Esophagus squamous epithelium (tissue), 5 donors: ENCODE data around the gene RHOD. TPM values are rescaled to one million over a fixed set of nuclear protein-coding genes. Genes with fewer than 3 reads are reported as not detected.

Source experiments
- DNase-seq: peaks from one replicate; lab custom pipeline; 2025; lab: John Stamatoyannopoulos, UW
- H3K27ac ChIP-seq, 4 donors: fragments of 200-600 bp; sonication (generic); one replicate each; pipeline ENCODE4 v1.5.1; 2016 to 2019; ENCODE audit warnings: mild to moderate bottlenecking in 1 of 4
- H3K27me3 ChIP-seq, 4 donors: fragments of 200-600 bp; sonication (generic); 1 replicate in 3 of 4; 2 replicates in 1 of 4; pipeline versions ENCODE4 v1.5.1 to v1.6.0; 2017 to 2021; ENCODE audit warnings: antibody characterized with exemption in 1 of 4
- H3K36me3 ChIP-seq, 3 donors: fragments of 200-600 bp; sonication (generic); one replicate each; pipeline ENCODE4 v1.5.1; 2016 to 2019
- H3K4me1 ChIP-seq, 3 donors: fragments of 200-600 bp; sonication (generic); one replicate each; pipeline ENCODE4 v1.5.1; 2017 to 2019
- H3K4me3 ChIP-seq, 4 donors: fragments of 200-600 bp; sonication (generic); 1 replicate in 3 of 4; 2 replicates in 1 of 4; pipeline ENCODE4 v1.5.1; 2016 to 2019; ENCODE audit warnings: mild to moderate bottlenecking in 2 of 4, moderate library complexity in 1 of 4
- H3K9me3 ChIP-seq, 3 donors: fragments of 200-600 bp; sonication (generic); one replicate each; pipeline ENCODE4 v1.5.1; 2016 to 2019
- CTCF ChIP-seq, 6 experiments: fragments of 450-650 bp in 4 of 6; fragments of 200-600 bp in 2 of 6; sonication (generic) in 2 of 6; IDR thresholded peaks; one replicate each; pipeline ENCODE4 v1.5.1; 2016 to 2019; ENCODE audit warnings: antibody characterized with exemption in 6 of 6, mild to moderate bottlenecking in 4 of 6, moderate library complexity in 4 of 6
- POLR2A ChIP-seq, 4 donors: fragments of 450-650 bp; IDR thresholded peaks; one replicate each; pipeline ENCODE4 v1.6.1; 2017; ENCODE audit warnings: antibody characterized with exemption in 4 of 4, mild to moderate bottlenecking in 4 of 4, moderate library complexity in 3 of 4
- WGBS, 2 donors: methylation state at CpG; one replicate each; pipeline ENCODE4 v1.1.5; 2018; 5-methylcytosine and 5-hydroxymethylcytosine counted together
- intact Hi-C: fragments of 100-400 bp; cut with DNase I; formaldehyde crosslinking; loops from one replicate; pipeline ENCODE4 v1.15.0; 2022
- total RNA-seq, 4 donors: library from RNA; depleted of rRNA; stranded (reverse); fragments of >200 nt; gene quantifications; one replicate each; pipeline ENCODE4 v1.1.0, GENCODE V29; 2016
- donor health status: DM: yes; HTN: yes; CAD: no.

Gene RHOD
- total RNA-seq, 4 donors from 2014 or later: 122 to 219 (median 169) TPM

GRCh38 chr11:67118181-67118766 is 61.6 kb downstream of the RHOD start:
- no CpG with 5 or more reads among the region's 59 CpGs for WGBS, 2 donors
- Histone ChIP-seq H3K27me3 (no peaks in the 10 kb centered on the region), H3K9me3 (no peaks in the 10 kb centered on the region), H3K4me3 (peak overlapping the region; percentile 55 to 96 (median 88)), H3K36me3 (peaks cover 0 to 10% (median 0%) of the 10 kb centered on the region in 3 donors), H3K4me1 (peaks cover 0 to 39% (median 9%) of the 10 kb centered on the region in 3 donors), H3K27ac (peak overlapping the region; percentile 94 to 100 (median 98))
- DNase-seq: no peak
- TF ChIP-seq CTCF (IDR thresholded peaks at IDR 0.05) (peak in 1 of 6 experiments; percentile 7), POLR2A (IDR thresholded peaks at IDR 0.05) (peak in 1 of 4 donors; percentile 5)
- intact Hi-C loops: no loop called here

GRCh38 chr11:67118801-67119584 is 62.3 kb downstream of the RHOD start, which contains the start of gene KDM2A:
Gene KDM2A, plus strand, starts transcription at chr11:67119263. Its CDS starts 2,054 bp downstream, at chr11:67121317.
- no peaks in the 10 kb centered on the region for H3K27me3 ChIP-seq
- peak; percentile 96 for DNase-seq
- WGBS, 2 donors: 1% methylated on average over 16 of the region's 97 CpGs; no CpG with 5 or more reads in 1 of the 2 donors
- TF ChIP-seq POLR2A (IDR thresholded peaks at IDR 0.05) (peak in 1 of 4 donors; percentile 80), CTCF (IDR thresholded peaks at IDR 0.05) (peak in 1 of 6 experiments; percentile 43)
- intact Hi-C loops: no loop called here
- H3K4me3 ChIP-seq: peak within 1 kb of the TSS; percentile 72 to 96 (median 88)
- H3K36me3 ChIP-seq: peaks cover 0 to 17% (median 0%) of the 10 kb centered on the region in 3 donors
- H3K27ac ChIP-seq: peak within 1 kb of the TSS; percentile 97 to 100 (median 100)
- no peaks in the 10 kb centered on the region for H3K9me3 ChIP-seq
- peaks cover 0 to 43% (median 9%) of the 10 kb centered on the region in 3 donors for H3K4me1 ChIP-seq

- DNase-seq: no peak
- Histone ChIP-seq H3K36me3 (peaks cover 0 to 25% (median 0%) of the 10 kb centered on the region in 3 donors), H3K9me3 (no peaks in the 10 kb centered on the region), H3K4me3 (peak overlapping the region; percentile 72 to 96 (median 88)), H3K27me3 (no peaks in the 10 kb centered on the region), H3K27ac (peak overlapping the region; percentile 97 to 100 (median 100)), H3K4me1 (peaks cover 0 to 47% (median 9%) of the 10 kb centered on the region in 3 donors)
- 0% methylated on average over 19 to 20 of the region's 61 CpGs for WGBS, 2 donors
- TF ChIP-seq CTCF (IDR thresholded peaks at IDR 0.05): no peak
- TF ChIP-seq POLR2A (IDR thresholded peaks at IDR 0.05): no peak
- intact Hi-C loops: no loop called here
Measured at GRCh38 chr11:67119585-67120391, 63.1 kb downstream of the RHOD start.

GRCh38 chr11:67120456-67120855 is 63.8 kb downstream of the RHOD start:
- no peaks in the 10 kb centered on the region for H3K27me3 ChIP-seq
- intact Hi-C loops: no loop called here
- DNase-seq: no peak
- peaks cover 0 to 32% (median 0%) of the 10 kb centered on the region in 3 donors for H3K36me3 ChIP-seq
- H3K4me3 ChIP-seq: peak overlapping the region; percentile 72 to 96 (median 88)
- no peak for TF ChIP-seq POLR2A (IDR thresholded peaks at IDR 0.05)
- peaks cover 0 to 53% (median 9%) of the 10 kb centered on the region in 3 donors for H3K4me1 ChIP-seq
- H3K9me3 ChIP-seq: no peaks in the 10 kb centered on the region
- 0 to 1% methylated on average over 12 of the region's 12 CpGs for WGBS, 2 donors
- H3K27ac ChIP-seq: peak overlapping the region; percentile 97 to 100 (median 100)
